ENCODE results near the gene CEP128. TPM values are rescaled to one million over a fixed set of nuclear protein-coding genes. Genes with fewer than 3 reads are reported as not detected.

The CEP128 gene
- total RNA-seq, 1 donor, result 8.2 TPM

GRCh38 chr14:80567905-80568536, 373.5 kb downstream of the CEP128 start:
- no peak overlapping the region for H3K4me3 ChIP-seq (ENCODE audit: low read depth, low read length)
- peak; percentile 25 for DNase-seq (ENCODE audit: low read depth)
- TF ChIP-seq CTCF (IDR thresholded peaks at IDR 0.05; ENCODE audit: insufficient read depth, low read depth, low read length), result no peak

GRCh38 chr14:80565001-80565400, 376.5 kb downstream of the CEP128 start:
- no peak for TF ChIP-seq CTCF (IDR thresholded peaks at IDR 0.05; ENCODE audit: insufficient read depth, low read depth, low read length)
- no peak for DNase-seq (ENCODE audit: low read depth)

GRCh38 chr14:80564051-80564450, 377.5 kb downstream of the CEP128 start:
- no peak for DNase-seq (ENCODE audit: low read depth)
- H3K4me3 ChIP-seq (ENCODE audit: low read depth, low read length), result no peak overlapping the region
- TF ChIP-seq CTCF (IDR thresholded peaks at IDR 0.05; ENCODE audit: insufficient read depth, low read depth, low read length), result no peak

More at GRCh38 chr14:80565001-80565400, 376.5 kb downstream of the CEP128 start:
- no peak overlapping the region for H3K4me3 ChIP-seq (ENCODE audit: low read depth, low read length)

GRCh38 chr14:80560800-80561657, 380.5 kb downstream of the CEP128 start:
- no peak overlapping the region for H3K4me3 ChIP-seq (ENCODE audit: low read depth, low read length)
- no peak for DNase-seq (ENCODE audit: low read depth)
- no peak for TF ChIP-seq CTCF (IDR thresholded peaks at IDR 0.05; ENCODE audit: insufficient read depth, low read depth, low read length)

GRCh38 chr14:80554139-80554538, 387.4 kb downstream of the CEP128 start:
- DNase-seq (ENCODE audit: low read depth), result no peak
- H3K4me3 ChIP-seq (ENCODE audit: low read depth, low read length), result no peak overlapping the region
- no peak for TF ChIP-seq CTCF (IDR thresholded peaks at IDR 0.05; ENCODE audit: insufficient read depth, low read depth, low read length)

GRCh38 chr14:80549141-80549540, 392.4 kb downstream of the CEP128 start:
- no peak for TF ChIP-seq CTCF (IDR thresholded peaks at IDR 0.05; ENCODE audit: insufficient read depth, low read depth, low read length)
- no peak overlapping the region for H3K4me3 ChIP-seq (ENCODE audit: low read depth, low read length)
- DNase-seq (ENCODE audit: low read depth), result peak; percentile 12

All from fibroblast of villous mesenchyme (primary cell).